IPS-11a (cell line): Measurements from ENCODE around the gene RNF220.

Experiments
- H3K4me3 ChIP-seq: one replicate; pipeline ENCODE4 v1.5.1; 2013; ENCODE audit warnings: low read depth, low read length, control low read depth

RNF220 gene

DNA sequence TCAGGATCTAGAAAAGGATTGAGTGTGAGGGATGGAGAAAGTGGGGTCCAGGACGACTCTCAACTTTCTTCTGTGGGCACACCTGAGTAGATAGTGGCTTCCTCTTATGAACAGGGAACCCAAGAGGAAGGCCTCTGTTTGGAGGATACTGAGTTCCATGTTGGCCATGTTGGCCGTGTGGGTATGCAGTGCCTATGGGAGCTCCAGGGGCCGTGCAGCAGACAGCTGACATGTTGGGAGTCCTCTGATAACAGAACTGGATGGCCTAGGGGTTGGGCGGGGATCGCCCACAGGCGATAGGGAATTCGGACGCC is 226.2 kb downstream of the RNF220 start:
- H3K4me3 ChIP-seq, result peak overlapping the region; percentile 65

DNA sequence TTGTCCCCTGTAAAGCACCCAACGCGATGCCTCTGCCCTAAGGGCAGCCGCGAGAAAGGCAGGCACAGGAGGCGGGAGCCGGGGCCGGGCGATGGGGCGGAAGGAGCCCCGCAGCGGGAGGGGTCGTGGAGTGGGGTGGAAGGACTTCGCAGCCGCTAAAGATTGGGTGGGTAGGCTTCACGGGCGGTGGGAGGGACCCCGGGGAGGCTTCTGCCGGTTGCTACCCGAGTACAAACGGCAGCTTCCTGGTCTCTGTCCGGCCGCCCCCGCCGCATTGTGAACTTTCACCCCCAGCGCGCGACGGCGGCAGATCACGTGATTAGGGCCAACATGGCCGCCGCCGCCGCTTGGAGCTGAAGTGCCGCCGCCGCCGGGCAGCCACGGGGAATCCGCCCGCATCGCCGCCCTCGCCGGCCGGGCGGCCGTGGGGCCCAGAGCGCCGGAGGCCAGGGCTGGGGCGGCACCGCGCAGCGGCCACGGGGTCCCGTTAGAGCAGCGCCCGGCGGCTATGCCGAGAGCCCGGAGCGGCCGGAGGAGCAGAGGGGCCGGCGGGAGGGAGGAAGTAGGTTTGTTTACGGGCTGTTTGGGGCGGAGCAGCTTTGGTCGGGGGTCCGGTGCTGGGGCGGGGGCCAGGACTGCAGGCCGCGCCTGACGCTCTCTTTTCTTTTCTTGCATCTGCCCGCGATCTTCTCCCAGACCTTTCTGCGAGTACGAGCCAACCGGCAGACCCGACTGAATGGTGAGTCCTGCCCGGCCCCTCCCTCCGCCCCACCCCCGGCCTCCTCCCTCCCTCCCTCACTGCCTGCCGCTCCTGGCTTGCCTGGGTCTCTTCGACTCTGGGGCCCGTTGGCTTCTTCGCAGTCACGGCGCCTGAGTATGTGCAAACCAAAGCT is 226.8 kb downstream of the RNF220 start:
- peak overlapping the region; percentile 65 for H3K4me3 ChIP-seq

DNA sequence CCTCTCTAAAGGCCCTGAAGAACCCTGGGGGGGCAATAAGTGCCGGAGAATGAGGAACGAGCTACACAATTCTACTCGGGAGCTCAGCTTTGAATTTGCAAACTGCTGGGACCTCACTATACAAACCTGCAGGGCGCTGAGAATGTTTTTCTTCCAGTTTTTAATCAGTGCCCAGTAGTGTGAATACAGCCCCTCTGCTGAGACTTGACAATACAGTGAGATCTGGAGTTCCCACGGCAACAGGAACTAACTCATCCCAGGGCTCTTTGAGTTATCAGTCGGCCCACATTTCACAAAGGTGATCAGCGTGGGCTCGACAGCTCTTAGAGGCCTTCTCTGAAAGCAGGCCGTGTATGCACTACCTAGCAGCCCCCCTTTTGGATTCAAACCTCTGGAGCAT is 227.5 kb downstream of the RNF220 start:
- peak overlapping the region; percentile 65 for H3K4me3 ChIP-seq

DNA sequence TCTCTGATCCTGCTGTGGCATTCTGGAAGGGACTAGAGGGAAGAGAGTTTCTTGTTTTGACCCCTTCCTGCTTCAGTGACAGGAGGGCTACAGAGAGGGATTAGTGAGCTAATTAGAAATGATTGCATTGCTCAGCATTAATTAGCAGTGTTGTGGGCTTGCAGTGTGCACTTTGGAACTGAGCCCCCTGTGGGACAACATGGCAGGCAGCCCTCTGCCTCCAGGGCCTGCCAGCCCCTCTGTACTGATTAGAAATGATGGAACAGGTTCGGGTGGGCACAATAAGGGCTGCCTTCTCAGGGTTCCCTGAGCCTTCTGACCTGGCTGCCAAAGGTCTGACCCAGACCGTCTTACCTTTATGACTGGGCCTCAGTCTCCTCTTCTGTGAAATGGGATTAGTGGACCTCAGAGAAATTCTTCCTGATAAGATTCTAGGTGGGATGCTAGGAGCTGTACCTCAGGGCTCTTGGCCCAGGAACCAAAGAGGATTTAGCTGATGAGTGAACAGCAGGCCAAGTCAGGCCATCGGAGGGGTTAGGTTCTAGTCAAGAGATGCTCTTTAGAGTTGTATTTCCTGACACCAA is 229.6 kb downstream of the RNF220 start:
- no peak overlapping the region for H3K4me3 ChIP-seq

DNA sequence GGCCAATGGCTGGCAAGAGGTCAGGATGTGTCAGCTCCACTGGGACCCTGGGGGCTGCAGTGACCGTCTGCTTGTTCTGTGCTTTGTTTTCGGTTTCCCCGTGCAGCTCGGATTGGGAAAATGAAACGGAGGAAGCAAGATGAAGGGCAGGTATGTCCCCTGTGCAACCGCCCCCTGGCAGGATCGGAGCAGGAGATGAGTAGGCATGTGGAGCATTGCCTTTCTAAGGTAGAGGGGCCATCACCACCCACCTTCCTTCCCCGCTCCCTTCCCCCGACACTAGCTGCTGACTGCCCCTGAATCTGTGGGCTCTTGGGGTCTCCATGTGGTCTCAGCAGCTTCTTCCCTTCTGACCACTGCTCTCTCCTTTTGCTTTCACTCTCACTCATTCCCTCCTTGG is 230.4 kb downstream of the RNF220 start:
- no peak overlapping the region for H3K4me3 ChIP-seq

DNA sequence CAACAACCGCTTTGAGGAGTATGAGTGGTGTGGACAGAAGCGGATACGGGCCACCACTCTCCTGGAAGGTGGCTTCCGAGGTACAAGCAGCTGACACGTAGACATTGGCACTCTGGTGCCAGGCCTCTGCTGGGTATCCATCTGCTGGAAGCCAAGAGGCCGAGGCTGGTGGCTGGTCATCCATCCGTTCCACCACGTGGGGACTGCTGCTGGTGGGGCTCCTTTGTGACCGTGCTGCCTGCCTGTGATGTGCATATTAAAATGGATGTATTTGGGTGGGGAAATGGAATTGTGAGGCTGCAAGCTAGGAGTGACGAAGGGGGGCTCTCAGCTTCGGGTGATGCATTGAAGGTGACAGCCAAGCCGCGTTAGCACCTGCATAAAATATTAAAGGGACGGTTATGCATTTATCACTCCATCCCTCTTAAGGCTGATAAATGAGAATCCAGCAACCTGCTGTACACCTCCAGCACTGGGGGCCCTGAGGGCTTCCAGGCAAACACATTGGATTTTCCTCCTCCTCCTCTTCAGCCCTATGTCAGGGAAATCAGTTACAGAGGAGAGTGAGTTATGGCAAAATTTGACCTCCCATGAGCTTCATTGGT is 231.1 kb downstream of the RNF220 start:
- H3K4me3 ChIP-seq, result no peak overlapping the region

DNA sequence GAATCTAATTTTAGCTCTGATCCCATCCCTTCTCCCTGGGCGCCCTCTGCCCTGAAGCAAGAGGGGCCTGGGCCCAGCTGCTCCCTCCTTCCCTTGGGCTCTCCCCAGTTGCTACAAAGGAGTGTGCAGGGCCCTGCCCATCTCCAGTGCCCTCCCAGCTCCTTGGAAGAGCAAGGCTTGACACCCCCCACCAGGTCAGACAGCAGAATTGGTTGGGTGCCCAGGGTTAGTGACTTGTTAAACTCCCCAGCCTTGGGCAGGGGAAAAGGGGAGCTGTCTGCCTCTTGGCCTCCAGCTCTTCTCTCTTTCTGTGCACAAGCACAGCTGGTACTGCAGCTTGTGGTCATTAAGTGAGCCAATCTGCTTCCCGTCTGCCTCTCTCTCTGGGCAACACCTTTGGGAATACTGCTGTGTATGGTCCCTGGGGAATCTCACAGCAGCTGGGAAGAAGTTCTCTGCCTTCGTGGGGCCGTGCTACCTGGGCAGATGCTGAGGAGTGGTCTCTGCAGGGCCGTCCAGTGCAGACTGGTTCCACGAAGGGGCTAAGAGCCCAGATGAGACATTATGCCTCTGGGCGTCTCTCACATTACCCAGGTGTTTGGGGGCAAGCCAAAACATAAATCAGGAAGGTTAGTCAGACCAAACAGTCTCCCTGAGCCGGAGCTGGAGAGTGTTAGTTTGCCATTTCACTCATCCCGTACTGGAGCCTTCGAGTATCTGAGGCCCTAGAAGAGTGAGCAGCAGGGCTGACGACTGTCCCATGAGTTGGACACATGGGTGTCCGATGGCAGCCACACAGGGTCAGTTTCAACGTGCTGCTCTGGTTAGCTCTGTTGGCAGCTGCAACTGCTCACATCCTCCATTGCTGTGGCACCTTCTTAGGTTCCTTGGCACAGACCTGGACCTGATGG is 231.9 kb downstream of the RNF220 start:
- H3K4me3 ChIP-seq, result no peak overlapping the region

DNA sequence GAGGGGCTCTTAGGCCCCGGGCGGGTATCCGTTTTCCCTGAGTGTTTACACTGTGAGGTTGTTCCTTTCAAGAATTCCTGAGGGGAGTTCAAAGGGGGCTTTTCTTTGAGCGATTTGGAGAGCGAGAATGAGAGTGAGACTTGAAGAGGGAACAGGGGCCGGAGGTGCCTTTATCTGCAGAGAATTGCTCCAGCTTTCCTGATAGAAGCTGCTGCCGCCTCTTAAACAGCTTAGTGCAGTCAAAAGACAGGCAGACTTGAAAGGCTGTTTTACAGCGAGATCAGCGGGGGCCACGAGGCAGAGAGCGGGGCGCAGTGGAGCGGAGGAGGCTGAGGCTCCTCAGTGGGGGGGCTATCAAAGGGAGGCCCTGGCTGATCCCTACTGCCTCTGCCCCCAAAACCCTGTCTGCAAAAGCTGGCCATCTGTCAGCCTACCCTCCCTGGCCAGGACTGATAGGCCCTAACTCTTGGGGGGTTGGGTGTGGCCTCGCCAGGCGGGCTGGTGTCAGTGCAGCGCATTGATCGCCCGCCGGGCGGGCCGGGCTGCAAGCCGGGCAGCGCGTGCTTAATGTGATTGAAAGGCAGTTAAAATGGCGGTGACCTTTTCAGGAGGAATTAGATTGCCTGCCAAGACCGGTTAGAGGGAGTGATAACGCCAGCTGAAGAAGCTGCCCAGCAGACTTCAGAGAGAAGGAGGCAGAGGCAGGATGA is 232.8 kb downstream of the RNF220 start:
- H3K4me3 ChIP-seq, result no peak overlapping the region

DNA sequence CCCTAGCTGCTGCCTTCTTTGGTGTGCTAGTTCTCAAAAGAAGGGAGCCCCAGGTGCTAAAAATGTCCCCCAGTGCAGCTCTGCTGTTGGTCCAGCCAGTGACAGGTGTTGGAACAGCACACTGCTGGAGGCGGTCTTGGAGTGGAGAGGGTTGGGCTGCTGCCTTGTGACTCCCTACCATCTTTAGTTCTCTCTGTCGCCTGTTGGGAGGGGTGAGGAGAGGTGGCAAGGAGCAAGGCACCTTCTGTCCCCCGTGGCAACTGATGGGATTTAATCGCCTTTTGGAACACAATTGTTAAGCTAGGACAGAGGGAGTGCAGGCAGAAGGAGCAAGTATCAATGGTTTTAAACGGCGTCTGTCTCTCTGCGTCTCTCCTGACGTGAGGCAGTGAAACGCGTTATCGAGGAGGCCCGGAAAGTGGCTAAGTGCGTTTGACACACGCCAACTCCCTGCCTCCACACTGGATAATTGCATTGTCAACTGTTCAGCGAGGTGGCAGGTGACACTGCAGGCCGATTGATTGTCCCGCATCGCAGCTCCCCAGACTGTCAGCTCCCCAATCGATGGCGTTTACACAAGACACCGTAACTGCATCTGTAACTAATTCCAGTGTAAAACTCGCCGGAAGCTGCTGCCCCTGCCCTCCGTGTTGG is 235.3 kb downstream of the RNF220 start:
- no peak overlapping the region for H3K4me3 ChIP-seq

DNA sequence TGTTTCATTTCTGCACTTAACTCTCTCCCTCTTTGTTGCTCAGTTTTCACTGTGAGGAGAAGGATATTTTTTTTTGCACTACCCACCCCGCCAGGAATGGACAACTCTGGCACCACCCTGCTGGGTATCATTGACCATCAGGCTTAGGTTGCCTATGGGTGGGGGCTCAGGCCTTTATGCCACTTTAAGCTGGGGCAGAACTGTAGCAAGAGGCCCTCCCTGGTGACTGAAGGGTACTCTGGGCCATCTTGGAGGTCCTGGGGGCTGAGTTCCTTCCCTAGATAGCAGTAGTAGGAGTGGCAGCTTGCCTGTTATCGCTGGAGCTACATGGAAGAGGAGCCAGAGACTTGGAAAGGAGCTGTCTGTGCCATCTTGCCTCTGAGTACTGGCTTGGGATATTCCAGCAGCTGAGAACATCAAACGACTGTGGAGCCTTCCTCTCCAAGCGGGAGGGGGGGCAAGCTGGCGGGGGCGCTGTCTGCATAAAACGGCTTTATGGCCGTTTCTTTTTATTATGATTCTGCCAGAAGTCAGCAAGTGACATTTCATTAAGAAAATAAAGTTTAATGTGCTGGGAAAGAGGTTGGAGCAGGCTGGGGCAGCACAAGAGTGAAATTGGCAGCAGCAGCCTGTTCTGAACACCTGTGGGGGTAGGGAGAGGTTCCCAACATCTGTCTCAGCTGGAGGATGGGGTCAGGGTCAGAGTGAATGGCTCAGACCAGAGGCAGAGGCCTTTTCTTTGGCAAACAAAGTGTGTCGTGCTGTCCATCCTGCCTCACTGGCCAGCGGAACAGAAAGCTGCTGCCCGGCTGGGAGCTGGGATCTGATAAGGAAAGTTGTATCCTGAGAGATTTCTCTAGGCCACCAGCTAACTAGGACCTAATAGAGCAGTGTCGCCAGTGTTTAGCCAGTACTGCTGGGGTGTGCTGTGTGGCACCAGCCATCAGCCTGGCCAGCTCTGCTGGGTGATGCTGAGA is 236.4 kb downstream of the RNF220 start:
- no peak overlapping the region for H3K4me3 ChIP-seq

DNA sequence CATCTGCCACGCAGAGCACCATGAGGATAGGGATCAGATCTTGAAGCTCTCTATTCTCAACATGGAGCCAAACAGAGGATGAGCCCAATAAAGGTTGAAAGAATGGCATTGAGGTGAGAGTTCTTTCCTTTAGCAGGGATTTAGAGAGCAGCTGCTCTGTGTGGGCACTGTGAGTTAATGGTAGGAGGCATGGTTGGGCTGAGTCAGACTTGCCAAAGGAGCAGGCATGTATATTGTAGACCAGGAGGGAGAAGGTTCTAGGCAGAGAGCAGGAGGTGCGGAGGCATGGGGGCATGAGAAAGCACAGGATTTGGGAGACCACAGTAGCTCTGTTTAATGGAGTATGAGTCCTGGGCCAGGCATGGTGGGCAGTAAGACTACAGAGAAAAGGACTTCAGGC is 237.2 kb downstream of the RNF220 start:
- no peak overlapping the region for H3K4me3 ChIP-seq

DNA sequence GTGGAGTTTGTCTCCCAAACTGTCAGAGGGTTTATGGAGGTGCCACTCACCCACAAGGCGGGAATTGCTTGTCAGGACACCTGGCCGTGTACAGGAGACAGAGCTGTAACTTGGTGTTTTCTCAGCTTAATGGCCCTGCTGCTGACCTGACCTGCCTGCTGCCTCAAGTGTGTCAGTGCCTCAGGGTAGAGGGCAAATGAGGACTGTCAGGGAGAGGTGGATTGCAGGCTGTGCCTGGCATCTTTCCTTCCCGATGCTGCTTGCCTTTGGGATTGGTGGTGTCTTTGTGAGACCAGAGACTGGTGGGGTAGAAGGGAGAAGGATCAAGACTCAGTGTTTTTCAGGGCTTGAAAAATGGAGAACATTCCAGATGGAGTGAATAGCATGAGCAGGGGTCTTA is 237.9 kb downstream of the RNF220 start:
- no peak overlapping the region for H3K4me3 ChIP-seq

DNA sequence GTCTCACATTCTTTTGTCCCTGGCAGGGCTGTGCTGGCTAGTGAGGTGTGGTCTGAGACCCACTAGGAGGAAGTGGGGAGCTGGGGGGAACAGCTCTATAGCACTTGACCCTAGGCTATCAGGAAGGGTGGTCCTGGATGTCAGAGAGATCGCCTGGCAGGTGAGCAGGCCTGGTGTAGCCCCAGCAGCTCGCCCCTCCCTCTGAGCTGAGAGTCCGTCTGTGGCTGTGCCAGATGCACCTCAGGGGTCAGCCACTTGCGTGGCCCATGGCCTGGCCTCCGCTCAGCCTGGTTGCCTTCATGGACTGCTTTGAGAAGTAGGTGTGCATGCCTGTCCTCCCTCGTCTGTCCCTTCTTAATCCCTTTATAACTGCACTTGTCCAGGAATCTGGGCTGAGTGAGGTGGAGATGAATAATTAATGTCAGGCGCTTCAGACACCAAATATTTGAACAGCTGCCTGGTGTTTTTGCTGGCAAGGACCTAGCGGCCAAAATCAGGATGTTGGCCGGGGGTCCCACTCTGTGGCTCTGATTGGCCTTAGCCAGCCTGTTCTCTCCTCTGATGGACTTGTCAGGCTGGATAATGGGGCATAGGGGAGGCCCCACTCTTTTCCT is 238.8 kb downstream of the RNF220 start:
- no peak overlapping the region for H3K4me3 ChIP-seq

DNA sequence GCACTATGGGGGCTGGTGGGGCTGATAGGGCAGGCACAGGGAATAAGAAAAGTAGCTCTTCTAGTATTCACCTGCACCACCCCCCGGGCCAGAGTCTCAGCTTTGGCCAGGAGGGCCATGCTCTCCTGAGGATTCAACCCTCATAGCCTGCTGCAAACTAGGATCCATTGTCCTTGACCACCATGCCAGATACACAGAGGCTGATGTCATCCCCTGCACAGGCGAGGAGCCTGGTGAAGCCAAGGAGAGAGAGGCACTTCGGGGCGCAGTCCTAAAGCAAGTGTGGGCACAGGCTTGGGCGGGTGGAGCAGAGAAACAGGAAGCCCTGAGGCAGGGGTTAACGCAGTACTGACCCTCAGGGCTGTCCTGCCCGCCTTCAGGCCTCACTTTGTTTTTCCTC is 239.8 kb downstream of the RNF220 start:
- H3K4me3 ChIP-seq, result no peak overlapping the region

DNA sequence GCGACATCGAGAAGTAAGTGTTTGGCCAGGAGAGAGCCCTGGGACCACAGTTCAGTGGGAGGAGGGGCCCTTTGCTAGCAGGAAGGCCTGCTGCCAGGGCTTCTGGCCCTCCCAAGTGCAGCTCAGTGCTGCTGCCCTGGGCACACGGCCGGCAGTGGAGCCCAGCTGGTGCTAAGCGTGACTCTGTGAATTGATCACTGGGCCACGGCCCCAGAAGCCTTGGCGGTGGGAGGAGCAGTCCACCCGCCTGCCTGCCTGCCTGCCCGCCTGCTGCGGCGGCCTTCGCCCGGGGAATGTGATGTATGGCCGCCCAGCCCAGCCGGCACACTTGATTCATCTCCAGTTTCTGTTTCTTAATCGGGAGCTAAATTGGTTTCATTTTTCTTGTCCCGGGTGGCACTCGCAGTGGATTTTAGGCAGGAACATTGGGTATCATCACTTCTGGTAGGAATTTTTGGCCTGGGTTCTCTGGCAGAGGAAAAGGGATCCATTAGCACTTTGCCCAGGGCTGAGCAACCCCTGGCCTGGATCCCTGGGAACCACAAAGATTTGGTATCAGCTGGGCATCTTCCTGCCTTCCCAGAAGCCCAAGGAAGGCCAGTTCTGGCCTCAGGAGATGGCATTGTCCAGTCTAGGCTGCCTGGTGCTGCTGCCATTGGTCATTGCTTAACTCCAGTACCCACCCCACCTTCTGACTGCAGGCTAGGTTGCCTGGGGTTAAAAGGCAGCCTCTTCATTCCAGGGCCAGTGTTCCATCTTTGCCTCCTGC is 240.6 kb downstream of the RNF220 start:
- H3K4me3 ChIP-seq, result no peak overlapping the region

DNA sequence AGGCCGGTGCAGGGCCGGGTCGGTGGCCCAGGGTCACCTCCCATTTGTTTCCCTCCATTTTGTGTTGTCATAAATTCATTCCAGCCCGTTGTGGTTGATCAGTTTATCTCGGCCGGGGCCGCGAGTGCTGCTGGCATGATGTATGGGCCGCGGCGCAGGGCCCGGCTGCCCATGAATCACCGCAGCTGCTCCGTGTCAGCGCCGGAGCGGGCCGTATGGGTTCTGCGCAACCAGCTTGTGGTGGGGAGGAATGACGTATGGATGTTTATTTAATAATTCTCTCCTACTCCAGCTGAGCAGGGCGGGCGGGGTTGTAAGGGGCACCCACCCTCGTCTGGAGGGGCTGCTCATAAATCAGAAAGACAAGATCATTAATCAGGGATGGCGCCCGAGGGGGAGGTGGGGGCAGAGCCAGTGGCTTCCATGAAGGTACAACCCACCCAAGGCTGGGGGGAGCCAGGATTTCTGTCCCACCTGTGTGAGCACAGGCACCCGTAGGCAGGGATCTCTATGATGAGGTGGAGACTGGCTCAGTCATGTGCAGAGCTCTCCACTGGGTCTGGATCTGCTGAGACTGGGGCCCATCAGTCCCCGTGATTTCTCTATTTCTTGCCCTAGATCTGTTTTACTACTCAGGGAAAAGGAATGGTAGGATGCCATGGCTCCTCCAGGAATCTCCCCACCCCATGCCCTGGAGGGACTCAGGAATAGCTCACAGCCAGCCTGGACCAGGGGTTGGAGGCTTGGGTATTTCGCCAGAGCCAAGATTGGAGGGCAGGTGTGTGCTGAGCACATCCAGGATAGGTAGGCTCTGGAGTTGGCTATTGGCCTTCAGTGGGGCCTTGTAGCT is 241.4 kb downstream of the RNF220 start:
- no peak overlapping the region for H3K4me3 ChIP-seq

DNA sequence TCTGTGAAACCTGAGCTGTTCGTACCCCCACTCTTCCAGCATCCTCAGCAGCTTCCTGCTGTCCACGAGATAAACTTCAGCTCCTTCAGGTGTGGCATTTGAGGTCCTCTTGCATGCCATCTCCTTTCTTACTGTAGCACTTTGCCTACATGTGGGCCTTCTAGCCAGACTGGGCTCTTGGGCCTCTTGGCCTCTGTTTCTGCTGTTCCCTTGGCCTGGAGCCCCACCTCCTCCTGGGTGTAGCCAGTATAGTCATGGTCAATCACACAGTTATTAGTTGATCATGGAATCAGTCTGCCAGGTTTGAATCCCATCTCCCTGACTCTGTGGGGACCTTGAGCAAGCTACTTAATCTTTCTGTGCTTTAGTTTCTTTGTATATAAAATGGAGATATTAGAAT is 242.8 kb downstream of the RNF220 start:
- H3K4me3 ChIP-seq, result no peak overlapping the region
